Osteoblast (primary cell): ENCODE data around the gene PTPRC. TPM values are rescaled to one million over a fixed set of nuclear protein-coding genes. Genes with fewer than 3 reads are reported as not detected.

Experiments
- DNase-seq: peaks from one replicate; pipeline ENCODE4 v3.0.0; 2011; ENCODE audit warnings: low spot score, mixed read lengths; ENCODE audit not compliant: insufficient read length; ENCODE audit errors: missing footprints
- H2AFZ ChIP-seq: 2 replicates; pipeline ENCODE4 v1.6.0; 2011; ENCODE audit warnings: mild to moderate bottlenecking, low read length
- H3K27ac ChIP-seq: 2 replicates; pipeline ENCODE4 v1.5.1; 2011; ENCODE audit warnings: mild to moderate bottlenecking, low read depth, low read length, moderate library complexity
- H3K27me3 ChIP-seq: 2 replicates; pipeline ENCODE4 v1.6.0; 2012; ENCODE audit warnings: mild to moderate bottlenecking, control low read depth, inconsistent platforms, low read length, moderate library complexity; ENCODE audit not compliant: insufficient read depth
- H3K36me3 ChIP-seq: 2 replicates; pipeline ENCODE4 v1.5.1; 2011; ENCODE audit warnings: mild to moderate bottlenecking, low read length, control low read depth, moderate library complexity; ENCODE audit not compliant: insufficient read depth
- H3K4me1 ChIP-seq: 2 replicates; pipeline ENCODE4 v1.5.1; 2011; ENCODE audit warnings: mild to moderate bottlenecking, low read length, control low read depth, moderate library complexity; ENCODE audit not compliant: insufficient read depth
- H3K4me2 ChIP-seq: 2 replicates; pipeline ENCODE4 v1.6.0; 2011; ENCODE audit warnings: mild to moderate bottlenecking, low read length; ENCODE audit not compliant: insufficient read depth
- H3K4me3 ChIP-seq: fragments of 200-600 bp; sonication (generic); 3 replicates; pipeline ENCODE4 v1.5.1; 2012; ENCODE audit warnings: mild to moderate bottlenecking, low read length, inconsistent platforms; ENCODE audit not compliant: insufficient read depth
- H3K79me2 ChIP-seq: 2 replicates; pipeline ENCODE4 v1.6.0; 2012; ENCODE audit warnings: mild to moderate bottlenecking, low read length, control low read depth, inconsistent platforms; ENCODE audit not compliant: insufficient read depth
- H3K9me3 ChIP-seq: 2 replicates; pipeline ENCODE4 v1.5.1; 2011; ENCODE audit warnings: low read depth, low read length, control low read depth
- H4K20me1 ChIP-seq: 2 replicates; pipeline ENCODE4 v1.6.0; 2012; ENCODE audit warnings: mild to moderate bottlenecking, low read length, control low read depth; ENCODE audit not compliant: insufficient read depth
- CTCF ChIP-seq: IDR thresholded peaks from 2 replicates; pipeline ENCODE4 v1.5.1; 2011; ENCODE audit warnings: mild to moderate bottlenecking, low read depth, low read length, moderate library complexity; ENCODE audit errors: extremely low read depth
- total RNA-seq: library from RNA; depleted of rRNA; stranded (reverse); fragments of >200 nt; gene quantifications from 2 replicates; pipeline ENCODE4 v1.2.3, GENCODE V29; 2012

PTPRC gene
- total RNA-seq, 1 donor: 1.1 TPM

- Histone ChIP-seq H3K27ac (no peak overlapping the region), H3K4me3 (no peak overlapping the region), H3K4me2 (no peak overlapping the region), H3K36me3 (no peaks in the 10 kb centered on the region), H3K27me3 (no peaks in the 10 kb centered on the region), H3K4me1 (peaks cover 23% of the 10 kb centered on the region), H3K9me3 (no peaks in the 10 kb centered on the region), H4K20me1 (no peaks in the 10 kb centered on the region), H2AFZ (no peak overlapping the region), H3K79me2 (no peaks in the 10 kb centered on the region)
- TF ChIP-seq CTCF: no peak
- no peak for DNase-seq
Observed at GRCh38 chr1:198662821-198663220, 24.0 kb downstream of the PTPRC start.

DNA sequence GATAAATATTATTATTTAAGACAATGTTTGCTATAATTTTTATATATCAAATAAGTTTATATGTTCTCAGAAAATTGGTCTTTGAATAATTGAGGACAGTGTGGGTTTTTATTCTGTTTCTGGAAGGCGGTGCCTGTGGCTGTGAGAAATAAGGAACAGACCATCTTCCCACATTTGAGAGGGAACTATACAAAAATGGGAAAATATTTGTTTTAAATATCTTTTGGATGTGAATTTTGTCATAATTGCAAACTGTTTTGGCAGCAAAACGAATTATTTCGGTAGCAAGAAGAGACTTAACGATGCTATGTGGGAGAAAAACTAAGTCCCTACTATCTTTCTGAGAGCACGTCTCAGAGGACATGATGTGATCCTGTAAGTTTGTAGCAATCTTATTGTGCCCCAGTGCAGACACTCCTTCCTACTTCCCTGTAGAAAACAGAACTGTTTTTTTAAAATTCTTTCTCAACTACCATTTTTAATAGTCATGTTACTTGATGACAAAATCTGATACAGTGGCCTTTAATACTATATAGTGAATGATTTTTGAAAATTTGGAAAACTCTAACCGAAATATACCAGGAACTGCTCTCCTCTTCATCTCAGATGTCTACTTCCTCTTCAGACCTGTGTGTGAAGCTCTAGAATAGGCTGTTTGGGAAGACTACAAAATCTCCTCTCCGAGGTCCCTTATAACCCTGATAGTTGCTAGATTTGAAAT lies 25.4 kb downstream of the PTPRC start:
- H3K4me3 ChIP-seq: no peak overlapping the region

GRCh38 chr1:198667186-198667585 lies 28.3 kb downstream of the PTPRC start:
- no peaks in the 10 kb centered on the region for H4K20me1 ChIP-seq
- TF ChIP-seq CTCF: no peak
- H3K27me3 ChIP-seq: no peaks in the 10 kb centered on the region
- no peaks in the 10 kb centered on the region for H3K9me3 ChIP-seq
- H3K4me2 ChIP-seq: no peak overlapping the region
- H3K4me3 ChIP-seq: no peak overlapping the region
- DNase-seq: no peak
- peak overlapping the region; percentile 89 for H3K27ac ChIP-seq
- no peak overlapping the region for H2AFZ ChIP-seq
- H3K79me2 ChIP-seq: no peaks in the 10 kb centered on the region
- H3K4me1 ChIP-seq: peaks cover 49% of the 10 kb centered on the region
- no peaks in the 10 kb centered on the region for H3K36me3 ChIP-seq

More for the DNA sequence above, 25.4 kb downstream of the PTPRC start:
- no peak for DNase-seq
- Histone ChIP-seq H3K4me1 (peaks cover 28% of the 10 kb centered on the region), H3K36me3 (no peaks in the 10 kb centered on the region), H3K79me2 (no peaks in the 10 kb centered on the region), H3K27ac (no peak overlapping the region), H2AFZ (no peak overlapping the region), H4K20me1 (no peaks in the 10 kb centered on the region), H3K4me2 (no peak overlapping the region), H3K27me3 (no peaks in the 10 kb centered on the region), H3K9me3 (no peaks in the 10 kb centered on the region)
- no peak for TF ChIP-seq CTCF

DNA sequence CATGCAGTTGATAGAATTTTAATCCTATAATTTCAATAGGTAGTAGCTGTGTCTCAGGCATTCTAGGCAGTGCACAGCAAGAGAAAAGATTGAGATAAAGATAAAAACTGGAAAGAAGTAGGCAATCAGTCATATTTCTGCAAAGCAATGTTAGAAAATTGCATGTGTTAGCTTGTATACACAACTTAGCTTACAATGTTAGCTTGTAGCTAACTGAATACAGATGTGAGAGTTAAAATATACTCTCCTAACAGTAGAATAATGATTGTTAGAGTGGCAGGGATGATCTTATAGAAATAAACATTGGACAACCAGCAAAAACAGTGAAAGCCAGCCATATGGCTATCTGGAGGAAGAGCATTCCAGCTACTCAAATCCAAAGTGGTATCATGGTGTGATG lies 29.0 kb downstream of the PTPRC start:
- H3K4me2 ChIP-seq: no peak overlapping the region
- H3K79me2 ChIP-seq: no peaks in the 10 kb centered on the region
- H3K36me3 ChIP-seq: no peaks in the 10 kb centered on the region
- peaks cover 54% of the 10 kb centered on the region for H3K4me1 ChIP-seq
- H3K27ac ChIP-seq: peak overlapping the region; percentile 89
- H3K27me3 ChIP-seq: no peaks in the 10 kb centered on the region
- no peak overlapping the region for H3K4me3 ChIP-seq
- no peak overlapping the region for H2AFZ ChIP-seq
- no peak for DNase-seq
- TF ChIP-seq CTCF: no peak
- no peaks in the 10 kb centered on the region for H3K9me3 ChIP-seq
- H4K20me1 ChIP-seq: no peaks in the 10 kb centered on the region
